C4-2B (cell line): ENCODE results near the gene SIM2.
"Not testable (repeated sequence)": the region's sequence is repeated elsewhere in the genome, so short reads cannot be mapped to it uniquely, and the experiment has no call there.

Experiments
- H3K27ac ChIP-seq: fragments of 450-650 bp; 2 replicates; pipeline ENCODE4 v1.5.1; 2017
- ZFX ChIP-seq: fragments of 450-650 bp; IDR thresholded peaks from 2 replicates; pipeline ENCODE4 v1.6.1; 2017
- TF ChIP-seq, protein P1 (sequence below): fragments of 450-650 bp; conservative IDR thresholded peaks from 2 replicates; pipeline ENCODE4 v1.5.1; 2017; ENCODE audit warnings: mild to moderate bottlenecking

The SIM2 gene

GRCh38 chr21:36661511-36662309, 37.2 kb upstream of the SIM2 start:
- H3K27ac ChIP-seq, result no peak overlapping the region
- TF ChIP-seq, protein P1, sequence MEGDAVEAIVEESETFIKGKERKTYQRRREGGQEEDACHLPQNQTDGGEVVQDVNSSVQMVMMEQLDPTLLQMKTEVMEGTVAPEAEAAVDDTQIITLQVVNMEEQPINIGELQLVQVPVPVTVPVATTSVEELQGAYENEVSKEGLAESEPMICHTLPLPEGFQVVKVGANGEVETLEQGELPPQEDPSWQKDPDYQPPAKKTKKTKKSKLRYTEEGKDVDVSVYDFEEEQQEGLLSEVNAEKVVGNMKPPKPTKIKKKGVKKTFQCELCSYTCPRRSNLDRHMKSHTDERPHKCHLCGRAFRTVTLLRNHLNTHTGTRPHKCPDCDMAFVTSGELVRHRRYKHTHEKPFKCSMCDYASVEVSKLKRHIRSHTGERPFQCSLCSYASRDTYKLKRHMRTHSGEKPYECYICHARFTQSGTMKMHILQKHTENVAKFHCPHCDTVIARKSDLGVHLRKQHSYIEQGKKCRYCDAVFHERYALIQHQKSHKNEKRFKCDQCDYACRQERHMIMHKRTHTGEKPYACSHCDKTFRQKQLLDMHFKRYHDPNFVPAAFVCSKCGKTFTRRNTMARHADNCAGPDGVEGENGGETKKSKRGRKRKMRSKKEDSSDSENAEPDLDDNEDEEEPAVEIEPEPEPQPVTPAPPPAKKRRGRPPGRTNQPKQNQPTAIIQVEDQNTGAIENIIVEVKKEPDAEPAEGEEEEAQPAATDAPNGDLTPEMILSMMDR, result peak; percentile 82
- TF ChIP-seq ZFX, result no peak

DNA sequence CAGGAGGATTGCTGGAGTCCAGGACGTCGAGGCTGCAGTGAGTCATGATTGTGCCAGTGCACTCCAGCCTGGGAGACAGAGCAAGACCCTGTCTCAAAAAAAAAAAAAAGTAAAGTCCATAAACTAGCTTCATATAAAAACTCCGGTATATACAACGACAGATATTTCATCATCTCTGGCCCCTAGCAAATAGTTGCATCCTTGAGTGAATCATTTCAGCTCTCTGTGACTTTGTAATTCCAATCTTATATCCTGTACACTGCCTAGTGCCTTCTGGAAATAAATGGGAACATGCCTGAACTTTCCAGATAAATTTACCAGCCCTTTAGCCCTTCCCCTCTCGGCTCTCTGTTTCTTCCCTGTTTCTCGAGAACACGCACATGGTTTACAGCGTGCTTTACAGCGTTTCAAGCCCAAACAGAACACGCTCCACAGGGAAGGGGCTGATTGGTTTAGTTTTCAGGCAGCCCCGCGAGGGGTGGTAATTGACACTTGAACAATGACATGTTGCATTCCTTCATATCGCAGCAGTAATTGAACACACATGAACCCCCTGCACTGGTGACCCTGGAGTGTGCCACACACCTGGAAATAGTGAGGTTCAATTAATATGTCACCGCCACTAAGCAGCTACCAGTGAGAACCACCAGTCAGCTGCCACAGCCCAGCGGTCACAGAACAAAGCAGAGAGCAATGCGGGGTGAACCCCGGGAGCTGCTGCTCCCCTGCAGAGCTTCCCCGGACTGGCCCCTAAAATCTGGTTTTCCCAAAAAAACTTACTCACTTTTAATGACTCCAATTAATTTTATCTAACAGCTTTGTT, 35.7 kb upstream of the SIM2 start:
- TF ChIP-seq, protein P1, result no peak
- TF ChIP-seq ZFX, result no peak

DNA sequence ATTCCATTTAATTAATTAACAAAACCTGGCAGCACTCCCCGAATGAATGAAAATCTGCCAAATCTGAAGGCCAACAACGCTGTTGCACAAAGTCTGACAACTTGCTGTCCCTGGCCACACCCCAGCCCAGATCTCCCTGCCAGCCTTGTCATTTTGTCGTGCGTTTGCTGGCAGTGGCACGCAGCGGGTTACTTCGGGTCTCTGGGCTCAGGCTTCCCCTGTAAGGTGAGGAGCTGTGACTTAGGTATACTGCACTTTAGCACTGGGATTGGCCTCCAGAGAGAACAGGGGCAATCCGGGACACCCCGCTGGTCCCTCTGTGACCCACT, 34.3 kb upstream of the SIM2 start:
- TF ChIP-seq, protein P1, result no peak
- no peak for TF ChIP-seq ZFX
- no peak overlapping the region for H3K27ac ChIP-seq

More for the DNA sequence above, 35.7 kb upstream of the SIM2 start:
- H3K27ac ChIP-seq, result no peak overlapping the region

GRCh38 chr21:36665806-36666205, 33.1 kb upstream of the SIM2 start:
- no peak overlapping the region for H3K27ac ChIP-seq
- TF ChIP-seq, protein P1, result no peak
- TF ChIP-seq ZFX, result no peak

GRCh38 chr21:36668713-36669112, 30.2 kb upstream of the SIM2 start:
- TF ChIP-seq ZFX, result no peak
- TF ChIP-seq, protein P1, result no peak
- no peak overlapping the region for H3K27ac ChIP-seq

GRCh38 chr21:36671836-36672235, 27.1 kb upstream of the SIM2 start:
- TF ChIP-seq ZFX, result no peak
- TF ChIP-seq, protein P1, result no peak

GRCh38 chr21:36672296-36672695, 26.6 kb upstream of the SIM2 start:
- not testable (repeated sequence) for H3K27ac ChIP-seq

More at GRCh38 chr21:36671836-36672235, 27.1 kb upstream of the SIM2 start:
- H3K27ac ChIP-seq, result no peak overlapping the region
